ENCODE results near the gene TSPAN9. TPM values are rescaled to one million over a fixed set of nuclear protein-coding genes. Genes with fewer than 3 reads are reported as not detected.

The TSPAN9 gene
- total and polyA plus RNA-seq, 2 of the 4 experiments (the other 2 are of a cell fraction) = 17.7 to 39.1 TPM

DNA sequence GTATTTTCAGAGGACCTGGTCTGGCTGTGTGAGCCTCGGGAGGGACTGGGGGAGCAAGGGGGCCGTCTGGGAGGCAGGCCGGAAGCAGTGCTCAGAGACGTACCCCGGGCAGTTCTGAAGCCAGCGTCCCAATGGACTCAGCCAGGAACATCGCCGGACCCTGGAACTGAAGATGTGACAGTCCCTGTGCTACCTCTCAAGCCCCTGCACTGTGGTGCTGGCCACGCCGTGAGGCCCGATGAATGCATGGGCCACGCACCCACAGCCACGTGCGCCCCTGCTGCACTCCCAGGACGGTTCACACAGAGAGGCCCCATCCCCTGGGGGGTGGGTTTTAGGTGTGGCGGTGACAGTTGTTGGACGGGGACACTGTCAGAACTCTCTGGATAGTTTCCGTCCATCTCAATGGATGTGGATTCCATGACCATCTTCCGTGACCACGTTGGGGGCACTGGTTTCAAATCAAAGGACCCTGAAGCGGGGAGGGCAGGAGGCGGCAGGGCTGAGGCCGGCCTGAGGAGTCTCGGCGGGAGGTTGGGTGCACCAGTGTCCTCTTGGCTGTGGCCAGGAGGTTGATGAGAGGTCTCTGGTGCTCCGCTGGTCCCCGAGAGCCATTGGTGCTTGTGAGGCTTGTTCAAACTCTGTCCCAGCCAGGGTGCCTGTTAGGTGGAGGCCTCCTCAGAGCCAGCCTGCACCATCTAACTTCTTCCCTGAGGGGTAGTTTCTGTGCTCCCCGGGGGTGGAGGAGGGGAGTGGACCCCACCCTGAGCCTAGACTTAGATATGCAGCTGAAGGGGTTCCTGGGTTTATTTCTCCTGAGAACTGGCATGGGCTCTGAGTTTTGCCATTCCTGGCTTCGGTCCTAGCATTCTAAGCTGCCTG is 36.3 kb upstream of the TSPAN9 start:
- Histone ChIP-seq H3K9me1 (ENCODE audit: insufficient read depth, low read length) (no peaks in the 10 kb centered on the region; the same call in 1 of the 2 replicates), H3K4me1 (ENCODE audit: control insufficient read depth, insufficient read depth, low read length) (no peaks in the 10 kb centered on the region), H2BK120ac (ENCODE audit: low read depth, low read length) (no peak overlapping the region), H3K56ac (ENCODE audit: extremely low read depth, insufficient read depth, low read length) (no peak overlapping the region), H3K4me3 (ENCODE audit: insufficient read depth, low read depth, low read length) (no peak overlapping the region), H4K8ac (ENCODE audit: low read depth in 2 of 2, low read length in 2 of 2) (no peak overlapping the region), H3K23ac (ENCODE audit: low read depth, low read length) (no peak overlapping the region), H3K36me3 (ENCODE audit: control insufficient read depth, insufficient read depth, low read length) (peaks cover 19% of the 10 kb centered on the region), H4K5ac (ENCODE audit: low read depth, low read length) (no peak overlapping the region), H3K4ac (ENCODE audit: low read depth, low read length) (no peak overlapping the region), H2BK5ac (ENCODE audit: low read depth, low read length, poor library complexity, severe bottlenecking) (no peak overlapping the region), H3K9me3 (ENCODE audit: control insufficient read depth, insufficient read depth, low read length) (no peaks in the 10 kb centered on the region), H3K14ac (replicated peaks; ENCODE audit: low read depth, low read length) (no peak overlapping the region), H2AFZ (replicated peaks; ENCODE audit: low read length, poor library complexity) (no peak overlapping the region), H2BK20ac (ENCODE audit: low read depth, low read length) (no peak overlapping the region), H2AK5ac (ENCODE audit: low read depth, low read length) (no peak overlapping the region), H4K20me1 (ENCODE audit: insufficient read depth, low read length) (peaks cover 3% of the 10 kb centered on the region; the same call in 1 of the 2 replicates), H3K27ac (ENCODE audit: insufficient read depth, low read length) (no peak overlapping the region), H3K4me2 (ENCODE audit: low read depth, low read length) (no peak overlapping the region), H3K9ac (ENCODE audit: low read depth, low read length) (no peak overlapping the region), H3K79me1 (ENCODE audit: low read depth in 1 of 2, low read length in 2 of 2) (no peaks in the 10 kb centered on the region), H2AK9ac (replicated peaks; ENCODE audit: low read depth, low read length, poor library complexity) (peak overlapping the region; percentile 65), H2BK15ac (ENCODE audit: low read depth, low read length) (no peak overlapping the region), H4K91ac (ENCODE audit: insufficient read depth, low read depth, low read length) (no peak overlapping the region), H3K27me3 (ENCODE audit: control insufficient read depth, insufficient read depth, low read length) (no peaks in the 10 kb centered on the region), H3K18ac (ENCODE audit: low read depth, low read length) (no peak overlapping the region)
- DNase-seq = no peak
- peak; percentile 6; the same call in 1 of the 2 replicates for ATAC-seq (ENCODE audit: low read depth)
- intact Hi-C loops (cut with micrococcal nuclease) = loop anchor here (1.0 kb wide), 1 partner anchor 246 kb away; no protein-coding TSS in a partner anchor
- no peak for TF ChIP-seq FOS (IDR thresholded peaks at IDR 0.05; ENCODE audit: low read depth, low read length)
- no peak for TF ChIP-seq SMC3 (IDR thresholded peaks at IDR 0.05; ENCODE audit: low read depth, low read length)
- no peak for TF ChIP-seq NFE2L2 (IDR thresholded peaks at IDR 0.05; ENCODE audit: low read depth, low read length)
- BruUV-seq (replicated peaks) = no TSS peak
- in situ Hi-C loops (cut with MboI; ENCODE audit: low sequenced_read_pairs) = no loop called here
- 92% methylated on average over 12 of the region's 29 CpGs; no CpG with 5 or more reads in 1 of the 2 experiments for WGBS, 2 experiments (ENCODE audit: extremely low coverage in 2 of 2, insufficient read length in 1 of 2)
- POLR2A ChIA-PET (ENCODE audit: unreplicated experiment) = no interaction called here
- dilution Hi-C loops (cut with HindIII; ENCODE audit: low sequenced_read_pairs, unreplicated experiment) = no loop called here
- CTCF ChIA-PET = no interaction called here
